ENCODE results near the gene CWF19L1. TPM values are rescaled to one million over a fixed set of nuclear protein-coding genes. Genes with fewer than 3 reads are reported as not detected.

Gene CWF19L1
- total RNA-seq, 1 experiment from 2014 or later, result 38.0 TPM

DNA sequence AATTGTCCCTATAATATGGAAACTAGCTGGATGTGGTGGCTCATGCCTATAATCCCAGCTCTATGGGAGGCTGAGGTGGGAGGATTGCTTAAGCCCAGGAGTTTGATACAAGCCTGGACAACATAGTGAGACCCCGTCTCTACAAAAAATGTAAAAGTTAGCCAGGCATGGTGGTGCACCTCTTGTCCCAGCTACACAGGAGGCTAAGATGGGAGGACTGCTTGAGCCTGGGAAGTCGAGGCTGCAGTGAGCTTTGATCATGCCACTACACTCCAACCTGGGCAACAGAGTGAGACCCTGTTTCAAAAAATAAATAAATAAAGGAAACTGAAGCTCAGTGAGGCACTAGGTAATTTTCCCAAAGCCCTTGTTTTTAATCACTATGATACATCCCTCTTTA is 65.9 kb downstream of the CWF19L1 start:
- Mint-ChIP-seq H3K4me1 (no peaks in the 10 kb centered on the region), H3K36me3 (ENCODE audit: insufficient read depth in 1 of 3, low read depth in 3 of 3) (peaks cover 8 to 80% (median 53%) of the 10 kb centered on the region in 3 experiments; a peak in 6 of 7 replicates), H3K4me3 (no peak overlapping the region), H3K27ac (no peak overlapping the region), H3K27me3 (ENCODE audit: low read depth) (no peaks in the 10 kb centered on the region), H3K9me3 (no peaks in the 10 kb centered on the region)
- Histone ChIP-seq H3K56ac (ENCODE audit: insufficient read length, low read depth, low read length) (no peak overlapping the region), H2BK12ac (ENCODE audit: insufficient read length, low read depth, low read length) (no peak overlapping the region), H3K9ac (ENCODE audit: extremely low read depth, insufficient read length, low read length) (no peak overlapping the region), H3K18ac (ENCODE audit: insufficient read length, low read depth, low read length) (no peak overlapping the region), H4K91ac (ENCODE audit: insufficient read length, low read depth, low read length) (no peak overlapping the region), H2BK20ac (ENCODE audit: low read depth, low read length, poor library complexity, severe bottlenecking) (no peak overlapping the region), H3K27ac (ENCODE audit: insufficient read length, low read depth, low read length) (no peak overlapping the region), H3K79me1 (ENCODE audit: insufficient read depth, low read depth, low read length, poor library complexity, severe bottlenecking) (no peaks in the 10 kb centered on the region), H4K5ac (ENCODE audit: insufficient read length, low read depth, low read length) (no peak overlapping the region), H3K79me2 (ENCODE audit: insufficient read depth, low read length) (no peaks in the 10 kb centered on the region), H3K4me2 (ENCODE audit: insufficient read depth, insufficient read length, low read length) (no peak overlapping the region), H3K23ac (ENCODE audit: insufficient read length, low read depth, low read length) (no peak overlapping the region), H3T11ph (ENCODE audit: low read length) (no peak overlapping the region), H2BK15ac (ENCODE audit: low read depth, low read length) (no peak overlapping the region), H4K20me1 (ENCODE audit: control insufficient read depth, insufficient read depth, insufficient read length) (no peaks in the 10 kb centered on the region), H2BK120ac (ENCODE audit: low read depth, low read length, poor library complexity, severe bottlenecking) (no peak overlapping the region), H3K4ac (ENCODE audit: low read depth, low read length) (no peak overlapping the region), H2AFZ (ENCODE audit: low read length) (no peak overlapping the region), H3K4me1 (ENCODE audit: insufficient read depth, low read length) (no peaks in the 10 kb centered on the region), H3K14ac (ENCODE audit: insufficient read depth, low read length) (no peak overlapping the region), H3K23me2 (ENCODE audit: insufficient read length, low read depth, low read length, poor library complexity, severe bottlenecking) (no peaks in the 10 kb centered on the region), H3K27me3 (ENCODE audit: insufficient read depth, low read length) (no peaks in the 10 kb centered on the region), H2AK5ac (ENCODE audit: insufficient read length, low read length) (no peak overlapping the region), H2BK5ac (ENCODE audit: insufficient read length, low read length) (no peak overlapping the region), H4K8ac (replicated peaks; ENCODE audit: insufficient read length, low read depth, low read length) (no peak overlapping the region), H3K9me3 (ENCODE audit: control insufficient read depth, low read depth, low read length) (no peaks in the 10 kb centered on the region)
- no CpG with 5 or more reads among the region's 2 CpGs for WGBS (ENCODE audit: extremely low coverage, insufficient read length, low lambda C conversion rate)
- DNase-seq, result no peak
- TF ChIP-seq, protein P1, sequence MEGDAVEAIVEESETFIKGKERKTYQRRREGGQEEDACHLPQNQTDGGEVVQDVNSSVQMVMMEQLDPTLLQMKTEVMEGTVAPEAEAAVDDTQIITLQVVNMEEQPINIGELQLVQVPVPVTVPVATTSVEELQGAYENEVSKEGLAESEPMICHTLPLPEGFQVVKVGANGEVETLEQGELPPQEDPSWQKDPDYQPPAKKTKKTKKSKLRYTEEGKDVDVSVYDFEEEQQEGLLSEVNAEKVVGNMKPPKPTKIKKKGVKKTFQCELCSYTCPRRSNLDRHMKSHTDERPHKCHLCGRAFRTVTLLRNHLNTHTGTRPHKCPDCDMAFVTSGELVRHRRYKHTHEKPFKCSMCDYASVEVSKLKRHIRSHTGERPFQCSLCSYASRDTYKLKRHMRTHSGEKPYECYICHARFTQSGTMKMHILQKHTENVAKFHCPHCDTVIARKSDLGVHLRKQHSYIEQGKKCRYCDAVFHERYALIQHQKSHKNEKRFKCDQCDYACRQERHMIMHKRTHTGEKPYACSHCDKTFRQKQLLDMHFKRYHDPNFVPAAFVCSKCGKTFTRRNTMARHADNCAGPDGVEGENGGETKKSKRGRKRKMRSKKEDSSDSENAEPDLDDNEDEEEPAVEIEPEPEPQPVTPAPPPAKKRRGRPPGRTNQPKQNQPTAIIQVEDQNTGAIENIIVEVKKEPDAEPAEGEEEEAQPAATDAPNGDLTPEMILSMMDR (conservative IDR thresholded peaks at IDR 0.05), result no peak
